H1 (cell line): ENCODE measurements around the gene DPYSL4. TPM values are rescaled to one million over a fixed set of nuclear protein-coding genes. Genes with fewer than 3 reads are reported as not detected.

ENCODE experiments used
- CTCF ChIA-PET: fragments of 300-600 bp; sonication (Branson Sonifier 250); formaldehyde crosslinking; loops from one replicate; lab custom pipeline; 2021; ENCODE audit not compliant: partially characterized antibody; lab: Charles Lee
- POLR2A ChIA-PET: fragments of 300-600 bp; sonication (Branson Sonifier 250); formaldehyde crosslinking; loops from one replicate; lab custom pipeline; 2021; ENCODE audit warnings: inconsistent platforms; ENCODE audit not compliant: partially characterized antibody; lab: Charles Lee
- DNase-seq, 2 experiments: peaks; one replicate each; pipeline versions ENCODE4 v3.0.0 to v3.0.0-alpha.2; 2010 to 2022; ENCODE audit warnings: low spot score in 2 of 2, low read depth in 1 of 2, mixed read lengths in 1 of 2
- FAIRE-seq: peaks from 2 replicates; lab custom pipeline; 2011; peaks lifted over from hg19 to GRCh38; lab: Jason Lieb, UNC
- H2AFZ ChIP-seq: 2 replicates; pipeline ENCODE4 v1.8.1; 2012; ENCODE audit warnings: low read length, inconsistent platforms
- H2AK5ac ChIP-seq: 2 replicates; pipeline ENCODE4 v1.6.1; 2013; ENCODE audit warnings: low read depth, low read length
- H2BK120ac ChIP-seq: replicated peaks from 2 replicates; pipeline ENCODE3; 2013; ENCODE audit warnings: low read depth, low read length, inconsistent platforms
- H2BK12ac ChIP-seq: 2 replicates; pipeline ENCODE4 v1.6.1; 2013; ENCODE audit warnings: low read depth, low read length
- H2BK15ac ChIP-seq: 2 replicates; pipeline ENCODE4 v1.6.1; 2013; ENCODE audit warnings: low read length
- H2BK20ac ChIP-seq: 2 replicates; pipeline ENCODE4 v1.6.1; 2013; ENCODE audit warnings: low read length
- H2BK5ac ChIP-seq: 2 replicates; pipeline ENCODE4 v1.6.1; 2013; ENCODE audit warnings: low read depth, low read length
- H3K14ac ChIP-seq: 2 replicates; pipeline ENCODE4 v1.6.1; 2013; ENCODE audit warnings: inconsistent platforms; ENCODE audit not compliant: insufficient read length
- H3K18ac ChIP-seq: 2 replicates; pipeline ENCODE4 v1.6.1; 2013; ENCODE audit warnings: low read length; ENCODE audit errors: extremely low read depth
- H3K23ac ChIP-seq: 2 replicates; pipeline ENCODE4 v1.6.1; 2013; ENCODE audit warnings: inconsistent platforms; ENCODE audit not compliant: insufficient read length
- H3K23me2 ChIP-seq: 2 replicates; pipeline ENCODE4 v1.6.1; 2013; ENCODE audit warnings: low read depth, low read length
- H3K27ac ChIP-seq: 2 replicates; pipeline ENCODE4 v1.6.1; 2011; ENCODE audit warnings: low read depth, low read length, inconsistent platforms
- H3K27me3 ChIP-seq, 4 experiments: replicated peaks in 1 of 4; 1 replicate in 1 of 4; 2 replicates in 3 of 4; pipeline versions ENCODE4 v1.6.1 to v1.8.1; 2011 to 2013; ENCODE audit warnings: low read length in 3 of 4, mild to moderate bottlenecking in 3 of 4, inconsistent platforms in 2 of 4, mixed read lengths in 2 of 4, moderate library complexity in 1 of 4; ENCODE audit not compliant: control insufficient read depth in 3 of 4, insufficient read depth in 3 of 4; ENCODE audit errors: extremely low read depth in 1 of 4
- H3K36me3 ChIP-seq, 4 experiments: 2 replicates each; pipeline versions ENCODE4 v1.6.1 to v1.8.1; 2011 to 2013; ENCODE audit warnings: mild to moderate bottlenecking in 4 of 4, low read length in 3 of 4, moderate library complexity in 2 of 4, control low read depth in 1 of 4, inconsistent platforms in 1 of 4; ENCODE audit not compliant: insufficient read depth in 4 of 4, control insufficient read depth in 2 of 4
- H3K4ac ChIP-seq: replicated peaks from 2 replicates; pipeline ENCODE3; 2013; ENCODE audit warnings: low read length, low read depth, mixed read lengths, inconsistent platforms; ENCODE audit not compliant: insufficient read length
- H3K4me1 ChIP-seq, 4 experiments: replicated peaks in 1 of 4; 1 replicate in 1 of 4; 2 replicates in 3 of 4; pipeline versions ENCODE4 v1.6.1 to v1.8.1; 2011 to 2013; ENCODE audit warnings: low read length in 3 of 4, inconsistent platforms in 2 of 4, mixed read lengths in 1 of 4; ENCODE audit not compliant: insufficient read depth in 4 of 4, control insufficient read depth in 3 of 4
- H3K4me2 ChIP-seq, 2 experiments: 2 replicates each; pipeline versions ENCODE4 v1.6.1 to v1.8.1; 2011 to 2013; ENCODE audit warnings: low read depth in 2 of 2, low read length in 2 of 2, control low read depth in 1 of 2, inconsistent platforms in 1 of 2, mild to moderate bottlenecking in 1 of 2; ENCODE audit not compliant: insufficient read depth in 1 of 2
- H3K4me3 ChIP-seq, 4 experiments: fragments of 200-600, 300-600 bp in 1 of 4; sonication (generic), shearing (Covaris generic), sonication (Bioruptor Twin) in 1 of 4; 2 replicates each; pipeline versions ENCODE4 v1.5.1 to v1.8.1; 2011 to 2016; ENCODE audit warnings: low read length in 4 of 4, low read depth in 3 of 4, control low read depth in 2 of 4, inconsistent platforms in 2 of 4, mild to moderate bottlenecking in 2 of 4, mixed read lengths in 1 of 4, moderate library complexity in 1 of 4; ENCODE audit not compliant: insufficient read depth in 2 of 4; ENCODE audit errors: extremely low read depth in 1 of 4
- H3K56ac ChIP-seq: replicated peaks from 2 replicates; pipeline ENCODE3; 2013; ENCODE audit warnings: low read depth, mild to moderate bottlenecking, mixed read lengths, low read length, inconsistent platforms; ENCODE audit not compliant: insufficient read length
- H3K79me1 ChIP-seq: 2 replicates; pipeline ENCODE4 v1.6.1; 2013; ENCODE audit warnings: low read depth, low read length, control low read depth
- H3K79me2 ChIP-seq, 2 experiments: 2 replicates each; pipeline versions ENCODE4 v1.6.1 to v1.8.1; 2012 to 2013; ENCODE audit warnings: low read length in 2 of 2, mild to moderate bottlenecking in 2 of 2, inconsistent platforms in 1 of 2; ENCODE audit not compliant: insufficient read depth in 2 of 2, control insufficient read depth in 1 of 2
- H3K9ac ChIP-seq, 4 experiments: replicated peaks in 1 of 4; 1 replicate in 1 of 4; 2 replicates in 3 of 4; pipeline versions ENCODE4 v1.6.1 to v1.8.1; 2011 to 2013; ENCODE audit warnings: low read depth in 3 of 4, low read length in 3 of 4, control low read depth in 2 of 4, mild to moderate bottlenecking in 2 of 4, moderate library complexity in 2 of 4, inconsistent platforms in 1 of 4; ENCODE audit errors: extremely low read depth in 1 of 4
- H3K9me3 ChIP-seq, 2 experiments: 2 replicates each; pipeline versions ENCODE4 v1.6.1 to v1.8.1; 2012 to 2013; ENCODE audit warnings: mild to moderate bottlenecking in 2 of 2, moderate library complexity in 2 of 2, control low read depth in 1 of 2, inconsistent platforms in 1 of 2, low read depth in 1 of 2, low read length in 1 of 2, mixed read lengths in 1 of 2; ENCODE audit not compliant: insufficient read depth in 2 of 2
- H4K20me1 ChIP-seq, 2 experiments: replicated peaks in 1 of 2; 2 replicates each; pipeline versions ENCODE3 to v1.8.1; 2011 to 2013; ENCODE audit warnings: inconsistent platforms in 2 of 2, low read length in 2 of 2, mild to moderate bottlenecking in 1 of 2; ENCODE audit not compliant: insufficient read depth in 2 of 2, control insufficient read depth in 1 of 2
- H4K5ac ChIP-seq: 2 replicates; pipeline ENCODE4 v1.6.1; 2013; ENCODE audit warnings: low read length, low read depth, mixed read lengths, inconsistent platforms; ENCODE audit not compliant: insufficient read length
- H4K8ac ChIP-seq: 2 replicates; pipeline ENCODE4 v1.8.0; 2013; ENCODE audit warnings: mild to moderate bottlenecking, moderate library complexity, low read length, inconsistent platforms; ENCODE audit not compliant: insufficient read depth; ENCODE audit errors: extremely low read depth
- H4K91ac ChIP-seq: replicated peaks from 2 replicates; pipeline ENCODE3; 2013; ENCODE audit warnings: low read length, mixed read lengths, inconsistent platforms; ENCODE audit not compliant: insufficient read length
- EZH2 ChIP-seq: fragments of 200-600 bp; sonication (generic); IDR thresholded peaks from 2 replicates; pipeline ENCODE4 v1.7.1; 2012; ENCODE audit warnings: low read depth, mild to moderate bottlenecking, moderate library complexity, low read length, inconsistent platforms; ENCODE audit not compliant: severe bottlenecking
- FOSL1 ChIP-seq: IDR thresholded peaks from 2 replicates; pipeline ENCODE4 v1.6.1; 2011; ENCODE audit warnings: mild to moderate bottlenecking, low read depth, low read length, moderate library complexity; ENCODE audit not compliant: insufficient read depth
- KDM4A ChIP-seq: IDR thresholded peaks from one replicate; pipeline ENCODE4 v1.7.1; 2012; ENCODE audit warnings: low read depth, mild to moderate bottlenecking, moderate library complexity, low read length, inconsistent platforms; ENCODE audit not compliant: severe bottlenecking
- KDM5A ChIP-seq: fragments of 200-600 bp; IDR thresholded peaks from 2 replicates; pipeline ENCODE4 v1.7.1; 2012; ENCODE audit warnings: mild to moderate bottlenecking, low read length, inconsistent platforms, mixed read lengths
- RAD21 ChIP-seq, 2 experiments: IDR thresholded peaks in 1 of 2; conservative IDR thresholded peaks in 1 of 2; 2 replicates each; pipeline ENCODE4 v1.6.1; 2011; ENCODE audit warnings: low read depth in 2 of 2, low read length in 2 of 2, improper control_type of control experiment in 1 of 2, inconsistent platforms in 1 of 2, mild to moderate bottlenecking in 1 of 2, moderate library complexity in 1 of 2
- SAP30 ChIP-seq: fragments of 300-600 bp; sonication (generic); IDR thresholded peaks from 2 replicates; pipeline ENCODE4 v1.7.1; 2012; ENCODE audit warnings: low read length, moderate library complexity, mild to moderate bottlenecking, inconsistent platforms; ENCODE audit not compliant: insufficient read depth, insufficient replicate concordance
- SP1 ChIP-seq: IDR thresholded peaks from 2 replicates; pipeline ENCODE4 v1.6.1; 2011; ENCODE audit warnings: low read depth, low read length
- SP4 ChIP-seq: IDR thresholded peaks from 2 replicates; pipeline ENCODE4 v1.6.1; 2012; ENCODE audit warnings: low read length, inconsistent platforms
- TAF7 ChIP-seq: optimal IDR thresholded peaks from 2 replicates; pipeline ENCODE3; 2011; ENCODE audit warnings: low read depth, mild to moderate bottlenecking, inconsistent platforms, low read length, moderate library complexity, borderline replicate concordance
- TBP ChIP-seq: IDR thresholded peaks from 2 replicates; pipeline ENCODE4 v1.6.1; 2011; ENCODE audit warnings: low read depth, low read length, improper control_type of control experiment
- TEAD4 ChIP-seq: IDR thresholded peaks from 2 replicates; pipeline ENCODE4 v1.6.1; 2012; ENCODE audit warnings: low read depth, low read length, inconsistent platforms, mixed read lengths
- WGBS, 2 experiments: shearing (Covaris generic) in 1 of 2; methylation state at CpG; one replicate each; pipeline versions ENCODE4 v1.1.6 to v1.1.7; 2013 to 2015; ENCODE audit warnings: low lambda C conversion rate in 2 of 2, mixed read lengths in 2 of 2, inconsistent platforms in 1 of 2, low coverage in 1 of 2, missing lambda C conversion rate in 1 of 2; ENCODE audit not compliant: insufficient replicate concordance in 2 of 2, insufficient coverage in 1 of 2, insufficient read length in 1 of 2; ENCODE audit errors: extremely low coverage in 1 of 2, missing lambda C conversion rate in 1 of 2; 5-methylcytosine and 5-hydroxymethylcytosine counted together
- polyA plus RNA-seq, 7 experiments: library from polyadenylated mRNA; depleted of rRNA in 3 of 7; stranded (reverse) in 5 of 7; unstranded in 2 of 7; fragments of >200 nt in 5 of 7; fragments of 200-250 nt in 2 of 7; gene quantifications; 1 replicate in 5 of 7; 2 replicates in 1 of 7; 4 replicates in 1 of 7; pipeline versions ENCODE4 v1.2.1 to v1.2.3, GENCODE V29; 2011 to 2013; ENCODE audit warnings: missing spikeins in 2 of 7, mixed read lengths in 2 of 7
- total RNA-seq: library from RNA; stranded (reverse); fragmentation: NEBNext Ultra II Directional; extraction: Animal tissue kit (Norgen Biotek cat#: 25700); gene quantifications from 2 replicates; pipeline ENCODE4 v1.2.1, GENCODE V29; 2021
- TF ChIP-seq, protein P1 (sequence below): IDR thresholded peaks from 2 replicates; pipeline ENCODE4 v1.6.1; 2012; ENCODE audit warnings: inconsistent platforms

The DPYSL4 gene
- total and polyA plus RNA-seq, 2 of the 8 experiments (the other 6 are each of a cell fraction or from before 2014, with no cell fraction given): 12.9 to 15.2 TPM

GRCh38 chr10:132195366-132196075 is 8.8 kb downstream of the DPYSL4 start:
- Histone ChIP-seq H4K8ac (no peak overlapping the region), H2BK12ac (no peak overlapping the region), H3K23me2 (no peaks in the 10 kb centered on the region), H3K56ac (no peak overlapping the region), H3K79me1 (no peaks in the 10 kb centered on the region), H4K5ac (no peak overlapping the region), H3K23ac (no peak overlapping the region), H3K4me1 (no peaks in the 10 kb centered on the region), H3K14ac (no peak overlapping the region), H3K4me2 (no peak overlapping the region), H2BK20ac (no peak overlapping the region), H3K27me3 (no peaks in the 10 kb centered on the region), H4K20me1 (peaks cover 0 to 11% of the 10 kb centered on the region in 2 experiments), H3K4me3 (no peak overlapping the region), H3K18ac (no peak overlapping the region), H2BK15ac (no peak overlapping the region), H2AFZ (no peak overlapping the region), H2AK5ac (no peak overlapping the region), H3K36me3 (no peaks in the 10 kb centered on the region; a peak in 2 of 8 replicates), H4K91ac (no peak overlapping the region), H2BK120ac (no peak overlapping the region), H3K9ac (no peak overlapping the region), H3K27ac (no peak overlapping the region), H3K79me2 (no peaks in the 10 kb centered on the region), H3K4ac (no peak overlapping the region), H3K9me3 (no peaks in the 10 kb centered on the region), H2BK5ac (no peak overlapping the region)
- DNase-seq (no peak), FAIRE-seq (no peak)
- POLR2A ChIA-PET: no interaction called here
- 92% methylated on average over 13 of the region's 13 CpGs; no CpG with 5 or more reads in 1 of the 2 experiments for WGBS, 2 experiments
- CTCF ChIA-PET: interaction anchor here (1.2 kb wide), 1 partner anchor 173 kb away, joined by 3 read pairs; no protein-coding TSS in a partner anchor
- no peak for TF ChIP-seq TBP
- no peak for TF ChIP-seq SP1
- TF ChIP-seq TEAD4: no peak
- TF ChIP-seq KDM4A: no peak
- no peak for TF ChIP-seq RAD21 (IDR thresholded peaks at IDR 0.05 in 1 of 2, conservative IDR thresholded peaks at IDR 0.05 in 1 of 2; ENCODE audit: low read depth in 2 of 2, low read length in 2 of 2)
- TF ChIP-seq SAP30: no peak
- TF ChIP-seq FOSL1: no peak
- TF ChIP-seq TAF7: no peak
- TF ChIP-seq KDM5A: no peak
- no peak for TF ChIP-seq SP4
- no peak for TF ChIP-seq EZH2
- TF ChIP-seq, protein P1, sequence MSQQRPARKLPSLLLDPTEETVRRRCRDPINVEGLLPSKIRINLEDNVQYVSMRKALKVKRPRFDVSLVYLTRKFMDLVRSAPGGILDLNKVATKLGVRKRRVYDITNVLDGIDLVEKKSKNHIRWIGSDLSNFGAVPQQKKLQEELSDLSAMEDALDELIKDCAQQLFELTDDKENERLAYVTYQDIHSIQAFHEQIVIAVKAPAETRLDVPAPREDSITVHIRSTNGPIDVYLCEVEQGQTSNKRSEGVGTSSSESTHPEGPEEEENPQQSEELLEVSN: no peak
